Endothelial cell of umbilical vein (primary cell): Measurements from ENCODE around the gene MYOM3. TPM values are rescaled to one million over a fixed set of nuclear protein-coding genes. Genes with fewer than 3 reads are reported as not detected.

Experiments used
- BruUV-seq: library from RNA; stranded (reverse); fragments of 400-500 nt; replicated peaks from 2 replicates; lab custom pipeline; 2021; lab: Mats Ljungman, UMichigan
- CTCF ChIA-PET: fragments of 300-600, 350-600 bp; sonication (Branson Sonifier 250); formaldehyde crosslinking; loops from one replicate; lab custom pipeline; 2021; ENCODE audit warnings: antibody characterized with exemption, inconsistent platforms; lab: Charles Lee
- POLR2A ChIA-PET: fragments of 300-600, 350-600 bp; sonication (Branson Sonifier 250); formaldehyde crosslinking; loops from one replicate; lab custom pipeline; 2021; ENCODE audit warnings: antibody characterized with exemption, inconsistent platforms; lab: Charles Lee
- DNase-seq: peaks from one replicate; pipeline ENCODE4 v3.0.0-alpha.2; 2011; ENCODE audit warnings: low read depth, low spot score
- FAIRE-seq: peaks from 2 replicates; lab custom pipeline; 2011; peaks lifted over from hg19 to GRCh38; lab: Jason Lieb, UNC
- H2AFZ ChIP-seq: 2 replicates; pipeline ENCODE4 v1.6.0; 2012; ENCODE audit warnings: low read depth, low read length, control low read depth, inconsistent platforms
- H3K27ac ChIP-seq: 2 replicates; pipeline ENCODE4 v1.5.1; 2011; ENCODE audit warnings: low read depth, mild to moderate bottlenecking, control low read depth, low read length, moderate library complexity; ENCODE audit not compliant: insufficient read depth
- H3K27me3 ChIP-seq, 2 experiments: 2 replicates each; pipeline versions ENCODE4 v1.6.0 to v1.6.1; 2011; ENCODE audit warnings: low read length in 2 of 2, mixed read lengths in 1 of 2; ENCODE audit not compliant: control insufficient read depth in 2 of 2, insufficient read depth in 2 of 2
- H3K36me3 ChIP-seq, 2 experiments: 2 replicates in 1 of 2; 3 replicates in 1 of 2; pipeline ENCODE4 v1.5.1; 2011; ENCODE audit warnings: low read length in 2 of 2, mild to moderate bottlenecking in 1 of 2, moderate library complexity in 1 of 2; ENCODE audit not compliant: control insufficient read depth in 2 of 2, insufficient read depth in 2 of 2; ENCODE audit errors: extremely low read depth in 1 of 2
- H3K4me1 ChIP-seq: 3 replicates; pipeline ENCODE4 v1.5.1; 2011; ENCODE audit warnings: mild to moderate bottlenecking, low read length; ENCODE audit not compliant: control insufficient read depth, insufficient read depth; ENCODE audit errors: extremely low read depth
- H3K4me2 ChIP-seq: 2 replicates; pipeline ENCODE4 v1.6.1; 2011; ENCODE audit warnings: low read length, control low read depth, mixed read lengths; ENCODE audit not compliant: insufficient read depth
- H3K4me3 ChIP-seq, 3 experiments: fragments of 200-600 bp in 1 of 3; sonication (generic), shearing (Covaris generic) in 1 of 3; replicated peaks in 1 of 3; 2 replicates each; pipeline ENCODE4 v1.5.1; 2011 to 2016; ENCODE audit warnings: control low read depth in 3 of 3, low read length in 3 of 3, mild to moderate bottlenecking in 2 of 3, inconsistent platforms in 1 of 3, low read depth in 1 of 3, moderate library complexity in 1 of 3; ENCODE audit not compliant: insufficient read depth in 1 of 3
- H3K79me2 ChIP-seq: 2 replicates; pipeline ENCODE4 v1.6.0; 2012; ENCODE audit warnings: low read length, inconsistent platforms; ENCODE audit not compliant: control insufficient read depth, insufficient read depth
- H3K9ac ChIP-seq: replicated peaks from 2 replicates; pipeline ENCODE3; 2011; ENCODE audit warnings: low read length, control low read depth; ENCODE audit not compliant: insufficient read depth; ENCODE audit errors: extremely low read depth
- H3K9me1 ChIP-seq: replicated peaks from 3 replicates; pipeline ENCODE4 v1.6.0; 2011; ENCODE audit warnings: mild to moderate bottlenecking, low read length; ENCODE audit not compliant: control insufficient read depth, insufficient read depth; ENCODE audit errors: extremely low read depth
- H3K9me3 ChIP-seq: replicated peaks from 2 replicates; pipeline ENCODE4 v1.5.1; 2012; ENCODE audit warnings: low read length, inconsistent platforms; ENCODE audit not compliant: control insufficient read depth, insufficient read depth
- H4K20me1 ChIP-seq: replicated peaks from 2 replicates; pipeline ENCODE3; 2011; ENCODE audit warnings: mild to moderate bottlenecking, low read length; ENCODE audit not compliant: control insufficient read depth, insufficient read depth; ENCODE audit errors: extremely low read depth
- CTCF ChIP-seq, 2 donors: IDR thresholded peaks; 1 replicate in 1 of 2; 2 replicates in 1 of 2; pipeline ENCODE4 v1.5.1; 2011; ENCODE audit warnings: low read length in 2 of 2, mild to moderate bottlenecking in 2 of 2, moderate library complexity in 2 of 2, control low read depth in 1 of 2, inconsistent platforms in 1 of 2, low read depth in 1 of 2; ENCODE audit not compliant: insufficient read depth in 1 of 2; ENCODE audit errors: extremely low read depth in 1 of 2
- EZH2 ChIP-seq: IDR thresholded peaks from 2 replicates; pipeline ENCODE4 v1.6.1; 2012; ENCODE audit warnings: borderline replicate concordance, low read depth, mild to moderate bottlenecking, moderate library complexity, low read length, inconsistent platforms; ENCODE audit not compliant: severe bottlenecking
- FOS ChIP-seq: IDR thresholded peaks from 2 replicates; pipeline ENCODE4 v1.6.1; 2011; ENCODE audit warnings: mild to moderate bottlenecking, low read length, moderate library complexity, borderline replicate concordance; ENCODE audit not compliant: insufficient read depth
- GATA2 ChIP-seq: IDR thresholded peaks from 2 replicates; pipeline ENCODE4 v1.7.0; 2011; ENCODE audit warnings: low read depth, mild to moderate bottlenecking, moderate library complexity, mixed read lengths, low read length; ENCODE audit not compliant: insufficient read length, insufficient read depth
- JUN ChIP-seq: IDR thresholded peaks from 2 replicates; pipeline ENCODE4 v1.6.1; 2011; ENCODE audit warnings: borderline replicate concordance, low read depth; ENCODE audit not compliant: insufficient read length, insufficient read depth
- MAX ChIP-seq: IDR thresholded peaks from 2 replicates; pipeline ENCODE4 v1.6.1; 2011; ENCODE audit not compliant: insufficient read depth, insufficient read length
- MYC ChIP-seq: IDR thresholded peaks from one replicate; pipeline ENCODE4 v1.6.1; 2011; ENCODE audit warnings: mild to moderate bottlenecking, low read depth, low read length
- POLR2A ChIP-seq: IDR thresholded peaks from 2 replicates; pipeline ENCODE4 v1.6.1; 2012; ENCODE audit warnings: low read depth, mild to moderate bottlenecking, control low read depth, low read length
- POLR2AphosphoS5 ChIP-seq: IDR thresholded peaks from 2 replicates; pipeline ENCODE4 v1.6.1; 2012; ENCODE audit warnings: low read depth, mild to moderate bottlenecking, control low read depth, low read length, moderate library complexity; ENCODE audit not compliant: insufficient read depth
- dilution Hi-C: fragments of 300-500 bp; cut with MboI; formaldehyde crosslinking; loops from one replicate; pipeline ENCODE4 v1.15.0; 2019; ENCODE audit warnings: low sequenced_read_pairs; ENCODE audit not compliant: extremely low pct_ligation_motif_present
- intact Hi-C: fragments of 100-400 bp; cut with micrococcal nuclease; formaldehyde crosslinking; loops from one replicate; pipeline ENCODE4 v1.10.0; 2022
- polyA plus RNA-seq, 4 experiments: library from polyadenylated mRNA; depleted of rRNA in 3 of 4; stranded (reverse) in 3 of 4; unstranded in 1 of 4; fragments of >200 nt; gene quantifications; 2 replicates each; pipeline versions ENCODE4 v1.2.1 to v1.2.3, GENCODE V29; 2011 to 2012; ENCODE audit warnings: missing spikeins in 1 of 4
- total RNA-seq: library from RNA; stranded (reverse); gene quantifications from 2 replicates; pipeline ENCODE4 v1.2.3, GENCODE V29; 2021

Gene MYOM3
- total and polyA plus RNA-seq, 2 donors (not counting 3 experiments of a cell fraction or from before 2014, with no cell fraction given), result 0.11 to 0.40 TPM

- ChIA-PET POLR2A (no interaction called here), CTCF (interaction anchor here (0.7 to 1.3 kb wide), 2 partner anchors 47 to 136 kb away, joined by 3 read pairs; partner anchors contain the start of gene MYOM3)
- no peaks in the 10 kb centered on the region for H3K4me1 ChIP-seq
- H3K9me1 ChIP-seq, result no peaks in the 10 kb centered on the region
- FAIRE-seq (no peak), DNase-seq (no peak)
- H2AFZ ChIP-seq, result no peak overlapping the region
- TF ChIP-seq POLR2AphosphoS5 (no peak), GATA2 (no peak), CTCF (IDR thresholded peaks at IDR 0.05; ENCODE audit: extremely low read depth in 1 of 2, insufficient read depth in 1 of 2, low read depth in 1 of 2, low read length in 2 of 2) (no peak), JUN (no peak), EZH2 (no peak), FOS (no peak), POLR2A (no peak), MAX (no peak), MYC (no peak)
- H3K27me3 ChIP-seq, result no peaks in the 10 kb centered on the region
- no peaks in the 10 kb centered on the region for H3K79me2 ChIP-seq
- BruUV-seq, result no TSS peak
- intact Hi-C loops, result no loop called here
- no peaks in the 10 kb centered on the region for H3K36me3 ChIP-seq
- dilution Hi-C loops, result no loop called here
- no peaks in the 10 kb centered on the region for H3K9me3 ChIP-seq
- no peaks in the 10 kb centered on the region for H4K20me1 ChIP-seq
- H3K27ac ChIP-seq, result no peak overlapping the region
- no peak overlapping the region for H3K9ac ChIP-seq
- no peak overlapping the region for H3K4me2 ChIP-seq
- H3K4me3 ChIP-seq, result no peak overlapping the region
Observed at GRCh38 chr1:24065304-24065703, 46.6 kb downstream of the MYOM3 start.
